Kidney epithelial cell (primary cell): ENCODE results near the gene CDK5RAP3. TPM values are rescaled to one million over a fixed set of nuclear protein-coding genes. Genes with fewer than 3 reads are reported as not detected.

ENCODE experiments used
- DNase-seq: peaks from one replicate; pipeline ENCODE4 v3.0.0-alpha.2; 2010; ENCODE audit warnings: low read depth
- H3K27me3 ChIP-seq: 2 replicates; pipeline ENCODE4 v1.6.0; 2011; ENCODE audit warnings: low read length; ENCODE audit not compliant: control insufficient read depth, insufficient read depth
- H3K36me3 ChIP-seq: 2 replicates; pipeline ENCODE4 v1.5.1; 2011; ENCODE audit warnings: low read length; ENCODE audit not compliant: control insufficient read depth, insufficient read depth
- H3K4me3 ChIP-seq: 2 replicates; pipeline ENCODE4 v1.5.1; 2011; ENCODE audit warnings: low read depth, mild to moderate bottlenecking, control low read depth, low read length
- CTCF ChIP-seq: IDR thresholded peaks from 2 replicates; pipeline ENCODE4 v1.5.1; 2011; ENCODE audit warnings: mild to moderate bottlenecking, moderate library complexity, low read length, control low read depth, inconsistent platforms; ENCODE audit not compliant: insufficient read depth, poor library complexity, severe bottlenecking
- total RNA-seq: library from RNA; depleted of rRNA; stranded (reverse); fragments of >200 nt; gene quantifications from 2 replicates; pipeline ENCODE4 v1.2.3, GENCODE V29; 2015

The CDK5RAP3 gene
- total RNA-seq, 1 donor from 2014 or later: 95.1 TPM

GRCh38 chr17:47941246-47942095 is 29.4 kb upstream of the CDK5RAP3 start, which contains the start of gene PNPO:
Gene PNPO (plus strand): TSS chr17:47941571. CDS start chr17:47941676, 105 bp downstream.
- TF ChIP-seq CTCF: no peak
- peak; percentile 96 for DNase-seq
- Histone ChIP-seq H3K27me3 (no peaks in the 10 kb centered on the region), H3K36me3 (no peaks in the 10 kb centered on the region), H3K4me3 (peak within 1 kb of the TSS; percentile 78)

DNA sequence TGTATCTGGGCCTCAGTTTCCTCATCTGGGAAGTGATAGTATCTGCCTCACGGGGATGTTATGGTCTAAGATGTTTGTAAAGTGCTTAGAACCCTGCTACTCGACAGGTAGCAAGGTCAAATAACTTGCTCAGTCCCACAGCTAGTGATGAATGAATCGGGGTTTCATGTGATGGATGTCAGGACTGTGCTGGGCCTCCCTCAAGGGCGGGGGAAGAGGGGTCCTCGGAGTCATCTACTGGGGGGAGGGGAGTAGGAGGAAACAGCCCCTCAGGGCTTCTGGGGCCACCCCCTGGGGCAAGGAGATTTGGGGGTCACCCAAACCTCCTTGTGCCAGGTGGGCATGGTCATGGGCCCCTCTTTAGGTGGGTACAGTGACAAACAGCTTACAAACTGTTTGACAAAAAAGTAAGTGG is 28.8 kb upstream of the CDK5RAP3 start:
- Histone ChIP-seq H3K4me3 (peak overlapping the region; percentile 78), H3K27me3 (no peaks in the 10 kb centered on the region), H3K36me3 (no peaks in the 10 kb centered on the region)
- TF ChIP-seq CTCF: no peak
- DNase-seq: no peak

- H3K4me3 ChIP-seq: peak overlapping the region; percentile 78
- TF ChIP-seq CTCF: no peak
- no peaks in the 10 kb centered on the region for H3K27me3 ChIP-seq
- H3K36me3 ChIP-seq: no peaks in the 10 kb centered on the region
- no peak for DNase-seq
Measured at GRCh38 chr17:47942568-47942967, 28.3 kb upstream of the CDK5RAP3 start.

- Histone ChIP-seq H3K27me3 (no peaks in the 10 kb centered on the region), H3K4me3 (no peak overlapping the region), H3K36me3 (no peaks in the 10 kb centered on the region)
- TF ChIP-seq CTCF: no peak
- no peak for DNase-seq
Measured at GRCh38 chr17:47945080-47945479, 25.8 kb upstream of the CDK5RAP3 start.

- Histone ChIP-seq H3K27me3 (no peaks in the 10 kb centered on the region), H3K36me3 (no peaks in the 10 kb centered on the region), H3K4me3 (no peak overlapping the region)
- no peak for TF ChIP-seq CTCF
- no peak for DNase-seq
Measured at GRCh38 chr17:47945529-47946508, 25.1 kb upstream of the CDK5RAP3 start.
